Parathyroid adenoma (tissue), 2 donors: ENCODE measurements around the gene MAMDC2.
"Not testable (repeated sequence)": the region's sequence is repeated elsewhere in the genome, so short reads cannot be mapped to it uniquely, and the experiment has no call there.

Experiments
- H2AFZ ChIP-seq: fragments of 300-600 bp; sonication (generic); one replicate; pipeline ENCODE4 v1.7.0; 2017; ENCODE audit warnings: antibody characterized with exemption, mild to moderate bottlenecking
- H3K27ac ChIP-seq: fragments of 300-600 bp; sonication (generic); one replicate; pipeline ENCODE4 v1.7.0; 2017
- H3K27me3 ChIP-seq: fragments of 300-600 bp; sonication (generic); one replicate; pipeline ENCODE4 v1.7.0; 2017; ENCODE audit warnings: low read length; ENCODE audit not compliant: control insufficient read depth, insufficient read depth
- H3K36me3 ChIP-seq: fragments of 300-600 bp; sonication (generic); one replicate; pipeline ENCODE4 v1.7.0; 2017; ENCODE audit warnings: low read length; ENCODE audit not compliant: control insufficient read depth, insufficient read depth
- H3K4me1 ChIP-seq: fragments of 300-600 bp; sonication (generic); one replicate; pipeline ENCODE4 v1.7.0; 2017; ENCODE audit warnings: control low read depth
- H3K4me2 ChIP-seq: fragments of 300-600 bp; sonication (generic); one replicate; pipeline ENCODE4 v1.7.0; 2017; ENCODE audit warnings: low read length
- H3K4me3 ChIP-seq: fragments of 300-600 bp; sonication (generic); one replicate; pipeline ENCODE4 v1.7.0; 2017; ENCODE audit warnings: low read depth, low read length
- H3K79me2 ChIP-seq: fragments of 300-600 bp; sonication (generic); one replicate; pipeline ENCODE4 v1.7.0; 2017; ENCODE audit warnings: control low read depth
- H3K9ac ChIP-seq: fragments of 300-600 bp; sonication (generic); one replicate; pipeline ENCODE4 v1.7.0; 2017; ENCODE audit warnings: mild to moderate bottlenecking
- H3K9me3 ChIP-seq: fragments of 300-600 bp; sonication (generic); one replicate; pipeline ENCODE4 v1.7.0; 2017; ENCODE audit warnings: low read length; ENCODE audit not compliant: control insufficient read depth
- TF ChIP-seq, protein P1 (sequence below): fragments of 300-600 bp; sonication (generic); IDR thresholded peaks from one replicate; pipeline ENCODE4 v1.7.0; 2017; ENCODE audit warnings: antibody characterized with exemption, mild to moderate bottlenecking
- donor health status: primary hyperparathyroidism.

Gene MAMDC2

GRCh38 chr9:70195456-70195855 is 151.8 kb downstream of the MAMDC2 start:
- H3K36me3 ChIP-seq, result no peaks in the 10 kb centered on the region
- no peaks in the 10 kb centered on the region for H3K9me3 ChIP-seq
- H3K9ac ChIP-seq, result no peak overlapping the region
- no peaks in the 10 kb centered on the region for H3K79me2 ChIP-seq
- H3K4me2 ChIP-seq, result no peak overlapping the region
- TF ChIP-seq, protein P1, sequence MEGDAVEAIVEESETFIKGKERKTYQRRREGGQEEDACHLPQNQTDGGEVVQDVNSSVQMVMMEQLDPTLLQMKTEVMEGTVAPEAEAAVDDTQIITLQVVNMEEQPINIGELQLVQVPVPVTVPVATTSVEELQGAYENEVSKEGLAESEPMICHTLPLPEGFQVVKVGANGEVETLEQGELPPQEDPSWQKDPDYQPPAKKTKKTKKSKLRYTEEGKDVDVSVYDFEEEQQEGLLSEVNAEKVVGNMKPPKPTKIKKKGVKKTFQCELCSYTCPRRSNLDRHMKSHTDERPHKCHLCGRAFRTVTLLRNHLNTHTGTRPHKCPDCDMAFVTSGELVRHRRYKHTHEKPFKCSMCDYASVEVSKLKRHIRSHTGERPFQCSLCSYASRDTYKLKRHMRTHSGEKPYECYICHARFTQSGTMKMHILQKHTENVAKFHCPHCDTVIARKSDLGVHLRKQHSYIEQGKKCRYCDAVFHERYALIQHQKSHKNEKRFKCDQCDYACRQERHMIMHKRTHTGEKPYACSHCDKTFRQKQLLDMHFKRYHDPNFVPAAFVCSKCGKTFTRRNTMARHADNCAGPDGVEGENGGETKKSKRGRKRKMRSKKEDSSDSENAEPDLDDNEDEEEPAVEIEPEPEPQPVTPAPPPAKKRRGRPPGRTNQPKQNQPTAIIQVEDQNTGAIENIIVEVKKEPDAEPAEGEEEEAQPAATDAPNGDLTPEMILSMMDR, result no peak
- no peak overlapping the region for H3K4me3 ChIP-seq
- no peaks in the 10 kb centered on the region for H3K4me1 ChIP-seq
- no peak overlapping the region for H3K27ac ChIP-seq
- H3K27me3 ChIP-seq, result no peaks in the 10 kb centered on the region
- H2AFZ ChIP-seq, result no peak overlapping the region

GRCh38 chr9:70197216-70198044 is 153.8 kb downstream of the MAMDC2 start:
- no peak overlapping the region for H2AFZ ChIP-seq
- H3K4me3 ChIP-seq, result no peak overlapping the region
- no peaks in the 10 kb centered on the region for H3K27me3 ChIP-seq
- H3K9me3 ChIP-seq, result no peaks in the 10 kb centered on the region
- H3K4me1 ChIP-seq, result no peaks in the 10 kb centered on the region
- H3K9ac ChIP-seq, result no peak overlapping the region
- no peak overlapping the region for H3K27ac ChIP-seq
- H3K36me3 ChIP-seq, result no peaks in the 10 kb centered on the region
- TF ChIP-seq, protein P1, result no peak
- no peaks in the 10 kb centered on the region for H3K79me2 ChIP-seq
- no peak overlapping the region for H3K4me2 ChIP-seq

- H3K9ac ChIP-seq, result not testable (repeated sequence)
Measured at GRCh38 chr9:70204743-70205142, 161.1 kb downstream of the MAMDC2 start.

GRCh38 chr9:70205366-70206020 is 161.8 kb downstream of the MAMDC2 start:
- Histone ChIP-seq H3K36me3 (no peaks in the 10 kb centered on the region), H3K9me3 (no peaks in the 10 kb centered on the region), H3K4me2 (no peak overlapping the region), H3K4me3 (no peak overlapping the region), H3K27me3 (no peaks in the 10 kb centered on the region), H3K27ac (no peak overlapping the region), H2AFZ (no peak overlapping the region), H3K4me1 (no peaks in the 10 kb centered on the region), H3K9ac (no peak overlapping the region), H3K79me2 (no peaks in the 10 kb centered on the region)
- TF ChIP-seq, protein P1, result no peak

More at GRCh38 chr9:70204743-70205142, 161.1 kb downstream of the MAMDC2 start:
- not testable (repeated sequence) for H3K4me1 ChIP-seq, H3K4me2 ChIP-seq, H2AFZ ChIP-seq, H3K27me3 ChIP-seq, H3K4me3 ChIP-seq, H3K9me3 ChIP-seq, H3K36me3 ChIP-seq, H3K79me2 ChIP-seq, H3K27ac ChIP-seq

- Histone ChIP-seq H3K4me1 (no peaks in the 10 kb centered on the region), H3K36me3 (no peaks in the 10 kb centered on the region), H3K27me3 (no peaks in the 10 kb centered on the region), H3K4me3 (no peak overlapping the region), H2AFZ (no peak overlapping the region), H3K9ac (no peak overlapping the region), H3K27ac (no peak overlapping the region), H3K79me2 (no peaks in the 10 kb centered on the region), H3K9me3 (no peaks in the 10 kb centered on the region), H3K4me2 (no peak overlapping the region)
- TF ChIP-seq, protein P1, result no peak
Measured at GRCh38 chr9:70217029-70217428, 173.4 kb downstream of the MAMDC2 start.
